ENCODE results near the gene TTBK1. TPM values are rescaled to one million over a fixed set of nuclear protein-coding genes. Genes with fewer than 3 reads are reported as not detected.

TTBK1 gene
- total RNA-seq, 1 experiment from 2014 or later = not detected

DNA sequence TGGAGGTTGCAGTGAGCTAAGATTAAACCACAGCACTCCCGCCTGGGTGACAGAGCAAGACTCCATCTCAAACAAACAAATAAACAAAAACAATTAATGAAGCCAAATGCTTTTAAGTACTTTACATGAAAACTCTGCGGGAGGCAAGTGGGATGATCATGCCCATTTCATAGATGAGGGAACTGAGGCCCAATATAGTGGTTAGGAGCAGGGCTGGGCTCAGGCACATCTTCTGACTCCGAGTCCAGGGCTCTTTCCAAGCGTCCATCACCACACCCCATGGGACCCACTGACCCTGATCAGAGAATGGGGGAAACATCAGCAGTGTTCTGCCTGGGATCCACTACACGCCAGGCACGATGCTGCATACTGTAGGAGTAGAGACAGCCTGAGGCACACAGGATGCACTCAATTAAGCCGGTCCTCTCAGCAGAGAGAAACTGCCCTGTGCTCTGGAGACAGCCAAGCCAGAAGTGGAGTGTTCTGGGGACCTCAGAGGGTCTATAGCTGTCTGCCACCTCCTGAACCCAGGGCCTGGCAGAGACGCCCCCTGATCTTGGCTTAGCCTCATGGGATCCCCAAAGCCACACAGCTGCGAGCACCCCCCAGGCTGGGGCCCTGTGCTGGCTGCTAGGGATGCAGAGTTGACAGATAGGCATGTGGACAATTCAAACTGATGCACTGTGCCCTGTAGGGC is 13.5 kb downstream of the TTBK1 start:
- Mint-ChIP-seq H3K9me3 (ENCODE audit: unreplicated experiment) (no peaks in the 10 kb centered on the region), H3K4me3 (ENCODE audit: unreplicated experiment) (no peak overlapping the region), H3K27me3 (ENCODE audit: insufficient read depth, unreplicated experiment) (peaks cover 34% of the 10 kb centered on the region), H3K36me3 (ENCODE audit: insufficient read depth, unreplicated experiment) (no peaks in the 10 kb centered on the region), H3K4me1 (ENCODE audit: insufficient read depth, unreplicated experiment) (no peaks in the 10 kb centered on the region), H3K27ac (ENCODE audit: low read depth, unreplicated experiment) (no peak overlapping the region)
- POLR2A ChIA-PET = no interaction called here
- CTCF ChIA-PET = interaction anchor here (0.6 to 0.7 kb wide), 3 partner anchors 18 to 249 kb away, joined by 3 read pairs; no protein-coding TSS in a partner anchor
- no TSS peak for BruUV-seq (replicated peaks)
- intact Hi-C loops (cut with micrococcal nuclease) = no loop called here
- TF ChIP-seq, protein P1, sequence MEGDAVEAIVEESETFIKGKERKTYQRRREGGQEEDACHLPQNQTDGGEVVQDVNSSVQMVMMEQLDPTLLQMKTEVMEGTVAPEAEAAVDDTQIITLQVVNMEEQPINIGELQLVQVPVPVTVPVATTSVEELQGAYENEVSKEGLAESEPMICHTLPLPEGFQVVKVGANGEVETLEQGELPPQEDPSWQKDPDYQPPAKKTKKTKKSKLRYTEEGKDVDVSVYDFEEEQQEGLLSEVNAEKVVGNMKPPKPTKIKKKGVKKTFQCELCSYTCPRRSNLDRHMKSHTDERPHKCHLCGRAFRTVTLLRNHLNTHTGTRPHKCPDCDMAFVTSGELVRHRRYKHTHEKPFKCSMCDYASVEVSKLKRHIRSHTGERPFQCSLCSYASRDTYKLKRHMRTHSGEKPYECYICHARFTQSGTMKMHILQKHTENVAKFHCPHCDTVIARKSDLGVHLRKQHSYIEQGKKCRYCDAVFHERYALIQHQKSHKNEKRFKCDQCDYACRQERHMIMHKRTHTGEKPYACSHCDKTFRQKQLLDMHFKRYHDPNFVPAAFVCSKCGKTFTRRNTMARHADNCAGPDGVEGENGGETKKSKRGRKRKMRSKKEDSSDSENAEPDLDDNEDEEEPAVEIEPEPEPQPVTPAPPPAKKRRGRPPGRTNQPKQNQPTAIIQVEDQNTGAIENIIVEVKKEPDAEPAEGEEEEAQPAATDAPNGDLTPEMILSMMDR (IDR thresholded peaks at IDR 0.05; ENCODE audit: unreplicated experiment) = no peak
- DNase-seq (ENCODE audit: unreplicated experiment) = no peak

DNA sequence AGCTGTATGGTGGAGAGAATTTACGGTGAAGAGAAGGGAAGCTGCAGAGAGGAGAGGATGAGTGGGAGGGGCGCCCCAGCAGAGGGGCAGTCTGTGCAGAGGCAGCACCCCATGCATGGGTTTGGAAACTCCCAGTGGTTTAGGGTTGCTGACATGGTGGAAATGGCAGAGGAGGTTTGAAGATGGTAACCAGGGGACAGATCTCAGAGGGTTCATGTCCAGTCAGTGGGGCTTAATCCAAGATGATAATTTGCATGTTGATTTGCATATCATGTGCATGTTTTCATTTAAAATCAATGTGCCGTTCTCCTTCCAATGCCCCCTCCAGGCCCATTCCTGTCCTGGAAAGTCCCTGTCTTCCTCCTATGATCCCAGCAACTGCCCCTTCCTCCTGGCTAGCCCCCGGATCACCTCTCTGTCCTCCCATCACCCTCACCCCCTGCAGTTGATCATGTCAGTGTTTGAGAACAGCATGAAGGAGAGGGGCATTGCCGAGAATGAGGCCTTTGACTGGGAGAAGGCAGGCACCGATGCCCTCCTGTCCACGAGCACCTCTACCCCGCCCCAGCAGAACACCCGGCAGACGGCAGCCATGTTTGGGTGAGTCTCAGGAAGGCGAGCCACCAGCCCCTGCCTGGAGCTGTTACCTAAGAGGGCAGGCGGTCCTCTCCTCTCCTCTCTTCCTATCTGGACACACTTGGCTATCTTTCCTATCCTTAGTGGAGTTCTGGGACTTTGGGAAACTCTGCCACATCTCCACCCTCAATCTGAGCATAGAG is 14.3 kb downstream of the TTBK1 start:
- Mint-ChIP-seq H3K4me1 (ENCODE audit: insufficient read depth, unreplicated experiment) (no peaks in the 10 kb centered on the region), H3K36me3 (ENCODE audit: insufficient read depth, unreplicated experiment) (no peaks in the 10 kb centered on the region), H3K27ac (ENCODE audit: low read depth, unreplicated experiment) (no peak overlapping the region), H3K9me3 (ENCODE audit: unreplicated experiment) (no peaks in the 10 kb centered on the region), H3K27me3 (ENCODE audit: insufficient read depth, unreplicated experiment) (peaks cover 27% of the 10 kb centered on the region), H3K4me3 (ENCODE audit: unreplicated experiment) (no peak overlapping the region)
- ChIA-PET CTCF (no interaction called here), POLR2A (no interaction called here)
- intact Hi-C loops (cut with micrococcal nuclease) = no loop called here
- TF ChIP-seq, protein P1 (IDR thresholded peaks at IDR 0.05; ENCODE audit: unreplicated experiment) = no peak
- BruUV-seq (replicated peaks) = no TSS peak
- DNase-seq (ENCODE audit: unreplicated experiment) = no peak

DNA sequence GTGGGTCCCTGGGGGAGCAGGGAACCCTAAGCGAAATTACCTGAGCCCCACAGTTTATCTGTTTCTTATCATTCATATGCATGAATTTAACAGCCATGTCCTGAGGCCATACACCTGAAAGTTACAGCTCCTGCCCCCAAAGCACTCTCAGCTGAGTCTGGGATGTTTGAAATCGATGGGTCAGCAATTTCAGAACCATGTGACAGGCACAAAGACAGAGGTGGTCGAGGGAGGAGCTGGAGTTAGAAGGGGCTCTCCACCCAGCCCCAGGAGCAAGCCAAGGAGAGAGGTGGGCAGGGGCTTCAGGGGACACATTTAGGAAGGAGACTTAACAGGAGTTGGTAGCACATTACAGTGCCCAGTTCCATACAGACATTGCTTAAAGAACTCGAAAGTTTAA is 14.9 kb downstream of the TTBK1 start:
- no peak for DNase-seq (ENCODE audit: unreplicated experiment)
- ChIA-PET POLR2A (interaction anchor here (0.7 kb wide), 1 partner anchor 239 kb away, joined by 4 read pairs; no protein-coding TSS in a partner anchor), CTCF (no interaction called here)
- no peak overlapping the region for H3K4me3 Mint-ChIP-seq (ENCODE audit: unreplicated experiment)
- no peaks in the 10 kb centered on the region for H3K4me1 Mint-ChIP-seq (ENCODE audit: insufficient read depth, unreplicated experiment)
- H3K27ac Mint-ChIP-seq (ENCODE audit: low read depth, unreplicated experiment) = no peak overlapping the region
- BruUV-seq (replicated peaks) = no TSS peak
- no peaks in the 10 kb centered on the region for H3K36me3 Mint-ChIP-seq (ENCODE audit: insufficient read depth, unreplicated experiment)
- TF ChIP-seq, protein P1 (IDR thresholded peaks at IDR 0.05; ENCODE audit: unreplicated experiment) = no peak
- intact Hi-C loops (cut with micrococcal nuclease) = no loop called here
- H3K9me3 Mint-ChIP-seq (ENCODE audit: unreplicated experiment) = no peaks in the 10 kb centered on the region
- H3K27me3 Mint-ChIP-seq (ENCODE audit: insufficient read depth, unreplicated experiment) = peaks cover 21% of the 10 kb centered on the region

DNA sequence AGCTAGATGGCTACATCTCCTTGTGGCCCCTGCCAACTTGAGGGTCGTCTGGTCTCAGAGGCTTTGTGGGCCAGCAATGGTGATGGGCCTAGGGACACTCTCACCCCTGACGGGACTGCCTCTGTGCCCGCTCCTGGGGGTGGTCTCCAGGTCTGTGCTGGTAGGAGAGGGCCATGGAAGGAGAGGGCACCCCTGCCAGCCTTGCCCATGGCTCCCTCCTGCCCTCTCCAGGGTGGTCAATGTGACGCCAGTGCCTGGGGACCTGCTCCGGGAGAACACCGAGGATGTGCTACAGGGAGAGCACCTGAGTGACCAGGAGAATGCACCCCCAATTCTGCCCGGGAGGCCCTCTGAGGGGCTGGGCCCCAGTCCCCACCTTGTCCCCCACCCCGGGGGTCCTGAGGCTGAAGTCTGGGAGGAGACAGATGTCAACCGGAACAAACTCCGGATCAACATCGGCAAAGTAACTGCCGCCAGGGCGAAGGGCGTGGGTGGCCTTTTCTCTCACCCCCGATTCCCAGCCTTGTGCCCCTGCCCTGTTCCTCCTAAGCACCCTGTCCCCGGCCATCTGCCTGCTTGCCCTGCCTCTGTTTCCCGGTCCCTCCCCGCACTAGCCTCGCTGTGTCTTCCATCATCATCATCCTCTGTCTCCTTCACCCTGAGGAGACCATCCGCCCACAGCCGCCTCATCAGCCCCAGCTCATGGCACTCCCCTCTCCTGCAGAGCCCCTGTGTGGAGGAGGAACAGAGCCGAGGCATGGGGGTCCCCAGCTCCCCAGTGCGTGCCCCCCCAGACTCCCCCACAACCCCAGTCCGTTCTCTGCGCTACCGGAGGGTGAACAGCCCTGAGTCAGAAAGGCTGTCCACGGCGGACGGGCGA is 15.8 kb downstream of the TTBK1 start:
- POLR2A ChIA-PET = interaction anchor here (0.7 kb wide), 1 partner anchor 238 kb away, joined by 4 read pairs; no protein-coding TSS in a partner anchor
- TF ChIP-seq, protein P1 (IDR thresholded peaks at IDR 0.05; ENCODE audit: unreplicated experiment) = no peak
- H3K27ac Mint-ChIP-seq (ENCODE audit: low read depth, unreplicated experiment) = no peak overlapping the region
- H3K36me3 Mint-ChIP-seq (ENCODE audit: insufficient read depth, unreplicated experiment) = no peaks in the 10 kb centered on the region
- no peaks in the 10 kb centered on the region for H3K9me3 Mint-ChIP-seq (ENCODE audit: unreplicated experiment)
- no peaks in the 10 kb centered on the region for H3K4me1 Mint-ChIP-seq (ENCODE audit: insufficient read depth, unreplicated experiment)
- no peak for DNase-seq (ENCODE audit: unreplicated experiment)
- CTCF ChIA-PET = no interaction called here
- BruUV-seq (replicated peaks) = no TSS peak
- peaks cover 12% of the 10 kb centered on the region for H3K27me3 Mint-ChIP-seq (ENCODE audit: insufficient read depth, unreplicated experiment)
- intact Hi-C loops (cut with micrococcal nuclease) = no loop called here
- no peak overlapping the region for H3K4me3 Mint-ChIP-seq (ENCODE audit: unreplicated experiment)
